HCT116 (cell line): ENCODE measurements around the gene MAP1LC3B2. TPM values are rescaled to one million over a fixed set of nuclear protein-coding genes. Genes with fewer than 3 reads are reported as not detected.

Source experiments
- ATAC-seq: fragments of 200-7000 bp; cut with Tn5 transposase; 2 replicates; pipeline ENCODE4 v1.9.1; 2020; ENCODE audit warnings: mild to moderate bottlenecking, moderate library complexity
- BruUV-seq: library from RNA; stranded (reverse); fragments of 400-500 nt; replicated peaks from 2 replicates; lab custom pipeline; 2021; lab: Mats Ljungman, UMichigan
- CTCF ChIA-PET: fragments of 300-600 bp; sonication (Branson Sonifier 250); formaldehyde crosslinking; loops from one replicate; lab custom pipeline; 2021; ENCODE audit warnings: antibody characterized with exemption; lab: Charles Lee
- POLR2A ChIA-PET: fragments of 300-600, 350-600 bp; sonication (Branson Sonifier 250); formaldehyde crosslinking; loops from one replicate; lab custom pipeline; 2021; ENCODE audit warnings: antibody characterized with exemption; lab: Charles Lee
- RAD21 ChIA-PET, 2 experiments: fragments of 300-600 bp; sonication (Branson Sonifier 250); formaldehyde crosslinking; loops; one replicate each; lab custom pipeline; 2023; ENCODE audit warnings: low total read pairs in 2 of 2; ENCODE audit not compliant: uncharacterized antibody in 2 of 2, unreplicated experiment in 2 of 2, low non-redundant PET in 1 of 2; lab: Charles Lee
- DNase-seq: peaks from one replicate; pipeline ENCODE4 v3.0.0-alpha.2; 2010; ENCODE audit warnings: low read depth, low spot score
- H2AFZ ChIP-seq: fragments of 200-600 bp; shearing (Covaris generic), sonication (generic); 2 replicates; pipeline ENCODE4 v1.6.1; 2017; ENCODE audit warnings: low read depth, mixed run types, mixed read lengths, antibody characterized with exemption, low read length; ENCODE audit not compliant: poor library complexity, severe bottlenecking
- H3K27ac ChIP-seq: 2 replicates; pipeline ENCODE4 v1.5.1; 2012; ENCODE audit warnings: low read depth, low read length
- H3K27me3 ChIP-seq: fragments of 200-600 bp; sonication (generic); 2 replicates; pipeline ENCODE4 v1.6.1; 2016; ENCODE audit warnings: mixed run types, low read length, mixed read lengths; ENCODE audit not compliant: insufficient read depth
- H3K36me3 ChIP-seq, 2 experiments: fragments of 200-500 bp in 1 of 2; fragments of 200-600 bp in 1 of 2; sonication (Bioruptor generic) in 1 of 2; sonication (generic) in 1 of 2; 2 replicates each; pipeline versions ENCODE4 v1.5.1 to v1.6.1; 2014 to 2016; ENCODE audit warnings: low read length in 2 of 2, inconsistent platforms in 1 of 2, mixed read lengths in 1 of 2, mixed run types in 1 of 2; ENCODE audit not compliant: insufficient read depth in 2 of 2, control insufficient read depth in 1 of 2
- H3K4me1 ChIP-seq, 2 experiments: fragments of 200-600 bp in 1 of 2; sonication (generic) in 1 of 2; 2 replicates each; pipeline versions ENCODE4 v1.5.1 to v1.6.1; 2012 to 2017; ENCODE audit warnings: low read length in 2 of 2, inconsistent platforms in 1 of 2, mild to moderate bottlenecking in 1 of 2, mixed read lengths in 1 of 2, mixed run types in 1 of 2, moderate library complexity in 1 of 2; ENCODE audit not compliant: insufficient read depth in 2 of 2, control insufficient read depth in 1 of 2
- H3K4me2 ChIP-seq: fragments of 200-600 bp; sonication (generic); 2 replicates; pipeline ENCODE4 v1.6.1; 2017; ENCODE audit warnings: mixed run types, low read length, mixed read lengths
- H3K4me3 ChIP-seq, 2 experiments: fragments of 200-600 bp in 1 of 2; sonication (generic) in 1 of 2; replicated peaks in 1 of 2; 2 replicates each; pipeline ENCODE4 v1.5.1; 2011 to 2016; ENCODE audit warnings: low read length in 2 of 2, control low read depth in 1 of 2, low read depth in 1 of 2, mild to moderate bottlenecking in 1 of 2, mixed read lengths in 1 of 2, mixed run types in 1 of 2
- H3K79me2 ChIP-seq: fragments of 200-600 bp; sonication (generic); 2 replicates; pipeline ENCODE4 v1.6.1; 2017; ENCODE audit warnings: mild to moderate bottlenecking, mixed run types, low read length, moderate library complexity, mixed read lengths; ENCODE audit not compliant: insufficient read depth
- H3K9ac ChIP-seq: fragments of 200-600 bp; sonication (generic); 2 replicates; pipeline ENCODE4 v1.6.1; 2016; ENCODE audit warnings: low read length, mixed read lengths
- H3K9me2 ChIP-seq: fragments of 200-600 bp; sonication (generic), shearing (Covaris generic); 2 replicates; pipeline ENCODE4 v1.6.1; 2017; ENCODE audit warnings: mixed run types, mild to moderate bottlenecking, moderate library complexity; ENCODE audit not compliant: insufficient read depth
- H3K9me3 ChIP-seq, 2 experiments: fragments of 200-500 bp in 1 of 2; fragments of 200-600 bp in 1 of 2; sonication (Bioruptor generic) in 1 of 2; sonication (generic) in 1 of 2; 2 replicates each; pipeline ENCODE4 v1.6.1; 2014 to 2017; ENCODE audit warnings: low read length in 2 of 2, mixed read lengths in 2 of 2, inconsistent platforms in 1 of 2, low read depth in 1 of 2, mild to moderate bottlenecking in 1 of 2, mixed run types in 1 of 2, moderate library complexity in 1 of 2; ENCODE audit not compliant: control insufficient read depth in 1 of 2, insufficient read depth in 1 of 2
- H4K20me1 ChIP-seq: fragments of 200-600 bp; sonication (generic), shearing (Covaris generic); 2 replicates; pipeline ENCODE4 v1.6.1; 2017; ENCODE audit warnings: mixed run types, mild to moderate bottlenecking, moderate library complexity; ENCODE audit not compliant: insufficient read depth
- ATF3 ChIP-seq: IDR thresholded peaks from 2 replicates; pipeline ENCODE4 v1.6.1; 2012
- CBX3 ChIP-seq: IDR thresholded peaks from 2 replicates; pipeline ENCODE4 v1.6.1; 2012; ENCODE audit warnings: low read depth
- CEBPB ChIP-seq: IDR thresholded peaks from 2 replicates; pipeline ENCODE4 v1.6.1; 2012; ENCODE audit warnings: low read depth
- CTCF ChIP-seq, 3 experiments: fragments of 200-600 bp in 1 of 3; sonication (generic) in 1 of 3; IDR thresholded peaks in 2 of 3; conservative IDR thresholded peaks in 1 of 3; 2 replicates each; pipeline ENCODE4 v1.5.1; 2012 to 2017; ENCODE audit warnings: low read depth in 2 of 3, low read length in 2 of 3, antibody characterized with exemption in 1 of 3, borderline replicate concordance in 1 of 3, control low read depth in 1 of 3, mild to moderate bottlenecking in 1 of 3, mixed read lengths in 1 of 3, mixed run types in 1 of 3, moderate library complexity in 1 of 3; ENCODE audit not compliant: insufficient read depth in 1 of 3
- EGR1 ChIP-seq: IDR thresholded peaks from 2 replicates; pipeline ENCODE4 v1.6.1; 2012; ENCODE audit warnings: low read depth
- ELF1 ChIP-seq: IDR thresholded peaks from 2 replicates; pipeline ENCODE4 v1.6.1; 2012; ENCODE audit warnings: low read depth, borderline replicate concordance
- FOSL1 ChIP-seq: IDR thresholded peaks from 2 replicates; pipeline ENCODE4 v1.6.1; 2012; ENCODE audit warnings: low read depth
- MAX ChIP-seq: IDR thresholded peaks from 2 replicates; pipeline ENCODE4 v1.6.1; 2012
- POLR2A ChIP-seq: IDR thresholded peaks from 2 replicates; pipeline ENCODE4 v1.7.0; 2011; ENCODE audit warnings: borderline replicate concordance; ENCODE audit not compliant: insufficient read depth, insufficient read length; ENCODE audit errors: extremely low read depth
- RAD21 ChIP-seq: IDR thresholded peaks from 2 replicates; pipeline ENCODE4 v1.6.1; 2012; ENCODE audit warnings: low read depth, mild to moderate bottlenecking
- SIN3A ChIP-seq: IDR thresholded peaks from 2 replicates; pipeline ENCODE4 v1.6.1; 2012; ENCODE audit warnings: low read depth
- SRF ChIP-seq: IDR thresholded peaks from 2 replicates; pipeline ENCODE4 v1.6.1; 2012; ENCODE audit warnings: low read depth
- TCF7L2 ChIP-seq: IDR thresholded peaks from 2 replicates; pipeline ENCODE4 v1.7.0; 2011; ENCODE audit warnings: borderline replicate concordance, inconsistent platforms; ENCODE audit not compliant: insufficient read depth, insufficient read length; ENCODE audit errors: extremely low read depth
- YY1 ChIP-seq: IDR thresholded peaks from 2 replicates; pipeline ENCODE4 v1.6.1; 2011; ENCODE audit warnings: low read length, low read depth, moderate library complexity, mild to moderate bottlenecking; ENCODE audit not compliant: insufficient replicate concordance; ENCODE audit errors: extremely low read depth
- ZBTB33 ChIP-seq: IDR thresholded peaks from 2 replicates; pipeline ENCODE4 v1.6.1; 2011; ENCODE audit warnings: mild to moderate bottlenecking, low read length, moderate library complexity; ENCODE audit not compliant: insufficient replicate concordance; ENCODE audit errors: extremely low read depth
- ZFX ChIP-seq: fragments of 450-650 bp; IDR thresholded peaks from 2 replicates; pipeline ENCODE4 v1.6.1; 2017
- ZNF274 ChIP-seq: fragments of 200-500 bp; sonication (Bioruptor generic); IDR thresholded peaks from 2 replicates; pipeline ENCODE4 v1.6.1; 2014; ENCODE audit warnings: mild to moderate bottlenecking, low read depth, low read length, inconsistent platforms
- intact Hi-C: fragments of 100-400 bp; cut with micrococcal nuclease; formaldehyde crosslinking; loops from 2 replicates; pipeline ENCODE4 v1.10.0; 2022
- total RNA-seq: library from RNA; stranded (reverse); gene quantifications from one replicate; pipeline ENCODE4 v1.2.1, GENCODE V29; 2021; ENCODE audit not compliant: unreplicated experiment

MAP1LC3B2 gene
- total RNA-seq, 1 experiment from 2014 or later = 4.7 TPM

- no peaks in the 10 kb centered on the region for H3K36me3 ChIP-seq
- no peak for TF ChIP-seq EGR1
- no peak for TF ChIP-seq ZBTB33
- TF ChIP-seq TCF7L2 = no peak
- TF ChIP-seq CBX3 = no peak
- TF ChIP-seq ZNF274 = no peak
- no peak for TF ChIP-seq FOSL1
- no peak for TF ChIP-seq ELF1
- no peak for TF ChIP-seq CEBPB
- no peak for TF ChIP-seq CTCF (IDR thresholded peaks at IDR 0.05 in 2 of 3, conservative IDR thresholded peaks at IDR 0.05 in 1 of 3; ENCODE audit: borderline replicate concordance in 1 of 3, insufficient read depth in 1 of 3, low read depth in 2 of 3, low read length in 2 of 3)
- no peak for TF ChIP-seq MAX
- no peak for TF ChIP-seq SIN3A
- no peak for TF ChIP-seq SRF
- no peak for TF ChIP-seq POLR2A
- TF ChIP-seq YY1 = no peak
- TF ChIP-seq RAD21 = no peak
- no peak for TF ChIP-seq ZFX
- no peak for TF ChIP-seq ATF3
- no peak overlapping the region for H3K4me2 ChIP-seq
- ChIA-PET RAD21 (no interaction called here), CTCF (no interaction called here), POLR2A (no interaction called here)
- intact Hi-C loops = no loop called here
- no peak overlapping the region for H3K9ac ChIP-seq
- H3K9me2 ChIP-seq = no peaks in the 10 kb centered on the region
- ATAC-seq = no peak
- H3K27me3 ChIP-seq = no peaks in the 10 kb centered on the region
- H4K20me1 ChIP-seq = no peaks in the 10 kb centered on the region
- no TSS peak for BruUV-seq
- no peak overlapping the region for H3K27ac ChIP-seq
- DNase-seq = no peak
- H3K4me3 ChIP-seq = no peak overlapping the region
- H3K9me3 ChIP-seq = no peaks in the 10 kb centered on the region
- H3K4me1 ChIP-seq = peaks cover 2 to 6% of the 10 kb centered on the region in 2 experiments; a peak in 2 of 4 replicates
- H3K79me2 ChIP-seq = no peaks in the 10 kb centered on the region
- H2AFZ ChIP-seq = no peak overlapping the region
Observed at GRCh38 chr12:116578051-116578450, 18.9 kb downstream of the MAP1LC3B2 start.
